HuH-7 (cell line): ENCODE results near the gene BNC2.

Experiments
- DNase-seq: peaks from one replicate; pipeline ENCODE4 v3.0.0; 2011; ENCODE audit warnings: low spot score

BNC2 gene

GRCh38 chr9:16817514-16817913 is 53.0 kb downstream of the BNC2 start:
- no peak for DNase-seq

GRCh38 chr9:16817002-16817401 is 53.5 kb downstream of the BNC2 start:
- DNase-seq = no peak

- no peak for DNase-seq
Measured at GRCh38 chr9:16816011-16816410, 54.5 kb downstream of the BNC2 start.

GRCh38 chr9:16815079-16815478 is 55.4 kb downstream of the BNC2 start:
- no peak for DNase-seq

DNA sequence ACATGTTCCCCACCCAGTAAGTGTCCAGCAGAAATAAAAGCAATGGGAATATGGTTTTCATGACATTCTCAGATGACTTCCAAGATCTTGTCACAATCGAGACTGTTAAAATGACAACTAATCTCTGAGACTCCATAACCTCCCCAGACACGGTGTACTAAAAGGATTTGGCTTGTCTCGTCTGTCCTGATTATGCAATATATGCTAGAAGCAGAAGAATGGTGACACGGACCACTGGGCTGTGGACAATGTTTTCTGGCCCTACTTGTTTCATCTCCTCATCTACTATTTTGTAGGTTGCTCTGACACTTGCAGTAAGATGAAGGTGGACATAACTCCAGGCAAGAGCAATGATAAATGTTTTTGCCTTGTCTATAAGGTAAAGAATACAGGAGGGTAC is 56.6 kb downstream of the BNC2 start:
- no peak for DNase-seq

DNA sequence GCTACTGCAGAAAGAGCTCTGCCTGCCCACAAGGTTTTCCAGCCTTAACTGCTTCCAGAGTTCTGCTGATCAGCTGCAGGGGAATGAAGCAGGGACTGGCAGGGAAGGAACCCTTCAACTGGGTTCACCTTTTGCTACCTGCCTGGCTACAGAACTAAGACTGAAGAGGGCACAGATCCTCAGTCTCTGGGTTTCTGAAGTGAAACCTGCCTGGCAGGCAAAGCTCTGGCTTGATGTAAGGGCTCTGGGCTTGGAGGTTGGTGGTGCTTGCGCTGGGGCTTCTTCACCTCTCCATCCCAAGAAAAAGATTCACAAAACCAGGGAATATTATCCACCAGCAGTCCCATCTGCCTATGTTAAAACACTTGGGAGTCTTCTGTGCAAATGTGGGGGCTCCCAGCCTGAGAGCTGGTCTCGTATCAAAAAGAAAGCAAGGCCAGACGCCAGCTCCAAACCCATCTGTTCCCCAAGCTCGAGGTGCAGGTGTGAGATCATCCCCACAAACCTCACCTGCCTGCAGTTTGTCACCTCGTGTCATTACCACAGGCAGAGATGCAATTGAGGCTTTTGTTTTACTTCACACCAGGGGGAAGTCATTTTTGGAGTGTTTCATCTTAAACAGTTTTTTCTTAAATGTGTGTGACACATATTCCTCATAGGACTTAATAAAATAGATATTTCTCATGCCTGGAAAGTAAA is 58.3 kb downstream of the BNC2 start:
- no peak for DNase-seq

- DNase-seq = no peak
Measured at GRCh38 chr9:16809912-16810610, 60.4 kb downstream of the BNC2 start.

DNA sequence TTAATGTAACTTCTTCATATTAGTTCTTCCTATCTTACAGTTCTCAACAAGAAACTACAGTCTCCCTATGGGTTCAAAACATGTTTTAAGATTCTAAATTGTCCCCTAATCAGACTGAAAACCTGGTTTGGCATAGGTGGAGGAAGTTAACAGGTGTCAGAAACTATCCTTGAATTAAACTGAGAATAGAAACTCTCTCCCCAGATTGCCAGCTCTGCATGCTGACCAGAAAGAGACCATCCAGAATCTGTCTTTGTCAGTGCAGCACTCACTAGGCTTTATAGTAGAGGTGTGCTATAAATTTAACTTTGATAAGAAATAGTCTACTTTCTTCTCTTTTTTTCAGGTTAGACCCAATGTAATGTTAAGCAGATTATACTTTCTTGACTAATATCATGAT is 63.8 kb downstream of the BNC2 start:
- no peak for DNase-seq

- DNase-seq = no peak
Measured at GRCh38 chr9:16803648-16804047, 66.8 kb downstream of the BNC2 start.

DNA sequence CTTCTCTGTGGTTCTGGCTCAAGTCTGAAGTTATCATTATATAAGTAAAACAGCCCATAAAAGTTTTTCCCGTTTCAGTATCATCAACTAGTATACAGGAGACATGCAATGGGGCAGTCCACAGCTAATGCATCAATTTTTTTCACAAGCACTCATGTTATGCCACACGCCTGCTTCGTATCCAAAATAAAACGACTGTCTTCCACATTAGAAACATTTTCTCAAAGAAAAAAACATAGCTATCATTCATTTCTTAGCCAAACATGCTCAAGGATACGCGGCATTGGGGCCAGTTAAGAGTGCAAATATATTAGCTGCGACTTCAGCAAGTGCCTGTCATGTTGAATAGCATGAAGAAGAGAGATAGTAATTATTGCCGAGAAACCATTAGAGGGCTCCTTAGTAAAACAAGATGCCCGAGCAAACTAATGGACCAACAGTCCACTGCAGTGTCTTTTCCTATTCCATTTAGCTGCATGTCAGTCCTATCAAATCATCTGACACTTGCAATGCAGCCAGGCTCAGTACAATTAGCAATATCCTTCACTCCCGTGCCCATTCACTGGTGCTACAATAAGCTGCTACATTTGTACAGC is 68.5 kb downstream of the BNC2 start:
- no peak for DNase-seq

GRCh38 chr9:16796304-16796825 is 74.1 kb downstream of the BNC2 start:
- no peak for DNase-seq

GRCh38 chr9:16794871-16795639 is 75.4 kb downstream of the BNC2 start:
- DNase-seq = no peak

- no peak for DNase-seq
Measured at GRCh38 chr9:16794103-16794502, 76.4 kb downstream of the BNC2 start.

GRCh38 chr9:16787724-16788123 is 82.7 kb downstream of the BNC2 start:
- no peak for DNase-seq

- DNase-seq = no peak
Measured at GRCh38 chr9:16784002-16784401, 86.5 kb downstream of the BNC2 start.

- no peak for DNase-seq
Measured at GRCh38 chr9:16782490-16782889, 88.0 kb downstream of the BNC2 start.

DNA sequence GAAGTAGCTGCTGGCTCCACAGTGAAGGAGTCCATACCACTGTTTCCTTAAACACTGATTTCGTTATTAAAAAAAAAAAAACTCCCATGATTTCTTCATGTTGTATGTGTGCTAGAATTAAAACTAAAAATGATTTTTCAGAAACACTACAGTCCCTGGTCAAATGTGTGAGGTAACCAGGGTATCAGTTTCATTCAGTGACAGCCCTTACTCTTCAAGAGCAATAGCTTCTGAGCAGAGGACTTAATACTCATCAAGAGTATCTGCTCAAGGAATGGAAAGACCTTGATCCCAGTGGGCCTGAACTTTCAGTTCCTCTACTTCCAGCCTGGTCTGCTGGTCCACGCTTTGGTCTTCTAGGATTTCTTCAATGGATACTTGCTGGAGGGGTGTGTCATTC is 95.1 kb downstream of the BNC2 start:
- no peak for DNase-seq

DNA sequence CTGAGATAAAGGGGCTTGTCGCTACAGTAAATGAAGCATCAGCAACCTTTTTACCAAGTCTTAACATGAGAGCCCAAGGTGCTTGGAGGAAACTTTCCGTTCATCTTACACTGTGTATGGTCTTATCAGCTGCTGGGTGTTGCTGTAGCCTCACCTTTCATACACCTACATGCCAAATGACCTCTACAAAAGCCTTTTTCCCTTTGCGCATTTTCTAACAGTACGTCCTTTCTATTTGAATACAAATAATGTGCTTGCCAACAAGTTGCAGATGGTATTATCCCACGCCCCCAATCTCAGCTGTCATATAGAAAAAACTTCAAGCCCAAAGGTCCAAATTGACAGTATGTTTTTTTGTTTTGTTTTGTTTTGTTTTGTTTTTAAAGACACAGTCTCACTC is 96.9 kb downstream of the BNC2 start:
- no peak for DNase-seq

GRCh38 chr9:16773116-16773515 is 97.4 kb downstream of the BNC2 start:
- no peak for DNase-seq

DNA sequence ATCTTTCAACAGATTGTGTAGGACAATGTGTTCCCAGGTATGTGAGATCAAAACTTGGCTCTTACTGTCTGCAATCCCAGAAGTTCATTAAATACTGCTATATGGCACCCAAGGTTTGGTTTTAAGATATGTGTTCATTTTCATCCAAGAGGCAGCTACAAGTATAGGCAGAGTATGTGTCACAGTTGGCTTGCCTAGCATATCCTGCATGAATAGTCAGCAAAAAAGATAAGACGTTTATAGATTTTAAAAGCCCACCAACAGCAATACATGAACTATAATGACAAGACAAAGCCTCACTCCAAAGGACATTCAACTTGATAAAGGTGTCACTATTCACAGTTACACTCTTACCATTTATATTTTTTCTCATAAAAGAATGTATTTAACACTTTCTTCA is 99.1 kb downstream of the BNC2 start:
- no peak for DNase-seq

- DNase-seq = no peak
Measured at GRCh38 chr9:16769291-16769690, 101.2 kb downstream of the BNC2 start.

GRCh38 chr9:16768816-16769215 is 101.7 kb downstream of the BNC2 start:
- DNase-seq = no peak

DNA sequence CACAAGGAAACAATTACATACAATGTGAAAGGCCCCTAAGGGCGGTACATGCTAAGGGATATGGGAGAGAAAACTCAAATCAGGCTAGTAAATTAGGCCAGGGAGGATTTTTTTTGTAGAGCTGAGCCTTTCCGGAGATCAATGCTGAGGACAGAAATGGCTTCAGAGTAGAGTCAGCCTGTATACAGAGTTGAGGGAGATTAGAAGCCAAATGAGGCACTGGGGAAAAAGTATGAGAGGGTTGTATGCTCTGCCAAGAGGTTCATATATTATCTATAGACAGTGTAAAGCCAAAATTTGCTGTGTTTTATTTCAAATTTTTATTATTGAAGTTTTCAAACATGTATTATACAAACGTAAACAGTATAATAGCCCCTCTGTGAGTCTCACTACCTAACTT is 103.1 kb downstream of the BNC2 start:
- DNase-seq = no peak
